ENCODE results near the gene CLN6. TPM values are rescaled to one million over a fixed set of nuclear protein-coding genes. Genes with fewer than 3 reads are reported as not detected.
"Not testable (repeated sequence)": the region's sequence is repeated elsewhere in the genome, so short reads cannot be mapped to it uniquely, and the experiment has no call there.

The CLN6 gene
- total and polyA plus RNA-seq, 12 donors = 5.8 to 14.2 (median 9.0) TPM

DNA sequence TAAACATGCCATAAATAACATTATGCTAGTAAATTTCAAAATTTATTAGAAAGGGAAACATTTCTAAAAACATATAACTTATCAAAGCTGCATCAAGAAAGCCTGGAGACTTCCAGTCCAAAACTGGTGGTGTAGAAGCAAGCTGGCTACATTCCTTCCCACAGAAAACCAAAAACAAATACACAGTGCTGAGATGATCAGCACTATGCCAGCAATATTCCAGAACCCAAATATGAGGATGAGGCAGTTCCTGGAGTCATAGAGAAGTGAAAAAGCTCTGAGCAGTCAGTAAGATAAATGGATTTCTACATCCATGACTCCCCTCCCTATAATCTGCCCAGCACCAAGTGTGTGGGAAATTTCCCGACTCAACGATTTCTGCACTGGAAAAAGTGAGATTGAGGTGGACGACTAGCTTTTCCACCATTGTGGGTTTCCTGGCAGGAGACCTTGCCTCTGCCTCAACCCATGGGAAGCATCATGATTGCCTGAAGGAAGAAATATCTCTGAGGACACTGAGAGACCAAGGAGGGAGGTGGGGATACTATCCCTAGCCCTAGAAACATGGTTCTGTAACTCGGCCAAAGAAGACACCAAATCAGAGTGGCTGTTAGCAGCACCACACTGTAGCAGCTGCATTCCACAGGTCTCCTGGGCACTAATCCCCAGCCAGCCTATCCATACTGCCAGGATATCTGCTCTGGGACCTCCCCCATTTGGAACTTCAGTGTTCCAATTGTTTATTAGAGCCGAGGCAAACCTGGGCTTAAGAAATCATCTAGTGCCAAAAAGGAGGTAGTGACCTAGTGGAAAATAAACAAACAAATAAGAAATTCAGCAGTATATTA, 11.8 kb upstream of the CLN6 start:
- intact Hi-C loops (cut with DNase I) = loop anchor here in 1 of 10 donors (10.0 kb wide), 1 partner anchor 283 kb away; no protein-coding TSS in a partner anchor

DNA sequence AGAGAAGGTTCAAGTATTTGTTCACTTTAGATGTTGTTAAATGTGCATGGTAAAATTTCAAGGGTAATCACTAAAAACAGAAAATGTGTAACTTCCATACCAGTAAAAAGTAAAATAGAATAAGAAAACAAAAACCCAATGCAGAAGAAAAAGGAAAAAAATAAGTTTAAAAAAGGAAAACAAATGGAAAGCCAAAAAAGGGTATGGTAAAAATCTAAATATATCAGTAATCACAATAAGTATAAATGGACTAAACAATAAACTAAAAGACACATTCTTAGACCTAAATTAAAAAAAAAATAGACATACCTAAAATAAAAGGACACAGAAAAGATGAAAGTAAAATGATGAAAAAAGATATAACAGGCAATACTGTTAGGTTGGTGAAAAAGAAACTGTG, 9.5 kb upstream of the CLN6 start:
- intact Hi-C loops (cut with DNase I) = no loop called here
- Histone ChIP-seq H3K27ac (no peak overlapping the region), H3K9me3 (peaks cover 0 to 25% (median 6%) of the 10 kb centered on the region in 11 donors), H3K27me3 (no peaks in the 10 kb centered on the region), H3K4me3 (no peak overlapping the region), H3K36me3 (no peaks in the 10 kb centered on the region), H3K4me1 (no peaks in the 10 kb centered on the region)
- TF ChIP-seq, protein P1, sequence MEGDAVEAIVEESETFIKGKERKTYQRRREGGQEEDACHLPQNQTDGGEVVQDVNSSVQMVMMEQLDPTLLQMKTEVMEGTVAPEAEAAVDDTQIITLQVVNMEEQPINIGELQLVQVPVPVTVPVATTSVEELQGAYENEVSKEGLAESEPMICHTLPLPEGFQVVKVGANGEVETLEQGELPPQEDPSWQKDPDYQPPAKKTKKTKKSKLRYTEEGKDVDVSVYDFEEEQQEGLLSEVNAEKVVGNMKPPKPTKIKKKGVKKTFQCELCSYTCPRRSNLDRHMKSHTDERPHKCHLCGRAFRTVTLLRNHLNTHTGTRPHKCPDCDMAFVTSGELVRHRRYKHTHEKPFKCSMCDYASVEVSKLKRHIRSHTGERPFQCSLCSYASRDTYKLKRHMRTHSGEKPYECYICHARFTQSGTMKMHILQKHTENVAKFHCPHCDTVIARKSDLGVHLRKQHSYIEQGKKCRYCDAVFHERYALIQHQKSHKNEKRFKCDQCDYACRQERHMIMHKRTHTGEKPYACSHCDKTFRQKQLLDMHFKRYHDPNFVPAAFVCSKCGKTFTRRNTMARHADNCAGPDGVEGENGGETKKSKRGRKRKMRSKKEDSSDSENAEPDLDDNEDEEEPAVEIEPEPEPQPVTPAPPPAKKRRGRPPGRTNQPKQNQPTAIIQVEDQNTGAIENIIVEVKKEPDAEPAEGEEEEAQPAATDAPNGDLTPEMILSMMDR (IDR thresholded peaks at IDR 0.05) = no peak
- ATAC-seq = no peak
- DNase-seq = no peak

More for the DNA sequence above, 11.8 kb upstream of the CLN6 start:
- no peaks in the 10 kb centered on the region for H3K27me3 ChIP-seq
- H3K4me3 ChIP-seq = no peak overlapping the region
- ATAC-seq (no peak), DNase-seq (no peak)
- peaks cover 0 to 39% (median 13%) of the 10 kb centered on the region in 11 donors for H3K9me3 ChIP-seq
- 69 to 71% methylated on average over 5 of the region's 5 CpGs for WGBS, 2 donors
- no peak overlapping the region for H3K27ac ChIP-seq
- TF ChIP-seq, protein P1 (IDR thresholded peaks at IDR 0.05) = no peak
- H3K36me3 ChIP-seq = no peaks in the 10 kb centered on the region
- no peaks in the 10 kb centered on the region for H3K4me1 ChIP-seq

DNA sequence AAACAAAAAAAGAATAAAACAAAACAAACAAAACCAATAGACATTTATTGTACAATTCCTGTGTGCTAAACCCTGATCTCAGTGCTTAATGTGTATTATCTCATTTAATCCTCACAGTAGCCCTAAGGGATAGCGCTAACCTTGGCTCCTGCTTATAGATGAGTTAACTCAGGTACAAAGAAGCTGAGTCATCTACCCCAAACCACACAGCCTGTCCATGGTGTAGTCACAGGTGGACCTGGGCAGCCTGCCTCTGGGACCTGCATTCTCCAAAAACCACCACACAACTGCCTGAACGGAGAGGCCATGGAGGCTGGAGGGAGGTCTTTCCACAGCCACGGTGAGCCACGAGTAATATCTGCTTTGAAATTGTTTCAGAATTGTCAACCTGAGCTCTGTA, 5.5 kb upstream of the CLN6 start:
- WGBS, 2 donors = 91% methylated on average over 4 of the region's 4 CpGs

DNA sequence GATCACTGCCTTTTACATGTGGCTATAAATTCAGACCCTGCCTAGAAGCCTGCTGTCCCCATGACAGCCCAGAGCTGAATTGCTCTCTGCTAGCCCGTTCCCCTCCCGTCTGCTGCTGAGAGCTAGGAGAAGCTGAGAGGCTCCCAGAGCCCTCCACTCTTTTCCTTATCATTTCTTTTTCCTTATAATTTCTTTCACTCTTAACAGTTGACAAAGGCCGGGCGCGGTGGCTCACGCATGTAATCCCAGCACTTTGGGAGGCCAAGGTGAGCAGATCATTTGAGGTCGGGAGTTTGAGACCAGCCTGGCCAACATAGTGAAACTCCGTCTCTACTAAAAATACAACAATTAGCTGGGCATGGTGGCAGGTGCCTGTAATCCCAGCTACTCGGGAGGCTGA, 5.0 kb upstream of the CLN6 start:
- H3K9me3 ChIP-seq; H3K4me3 ChIP-seq; H3K36me3 ChIP-seq; H3K27me3 ChIP-seq; intact Hi-C loops (cut with DNase I); DNase-seq; H3K27ac ChIP-seq; ATAC-seq: not testable (repeated sequence)
- 91 to 92% methylated on average over 9 of the region's 9 CpGs for WGBS, 2 donors
- peaks cover 0 to 21% (median 5%) of the 10 kb centered on the region in 9 donors for H3K4me1 ChIP-seq

More for the DNA sequence above, 5.5 kb upstream of the CLN6 start:
- Histone ChIP-seq H3K9me3 (no peaks in the 10 kb centered on the region), H3K27ac (no peak overlapping the region), H3K4me3 (no peak overlapping the region), H3K36me3 (no peaks in the 10 kb centered on the region), H3K27me3 (no peaks in the 10 kb centered on the region), H3K4me1 (peaks cover 0 to 18% (median 3%) of the 10 kb centered on the region in 9 donors)
- DNase-seq (no peak), ATAC-seq (no peak)
- intact Hi-C loops (cut with DNase I) = no loop called here
- TF ChIP-seq, protein P1 (IDR thresholded peaks at IDR 0.05) = no peak

DNA sequence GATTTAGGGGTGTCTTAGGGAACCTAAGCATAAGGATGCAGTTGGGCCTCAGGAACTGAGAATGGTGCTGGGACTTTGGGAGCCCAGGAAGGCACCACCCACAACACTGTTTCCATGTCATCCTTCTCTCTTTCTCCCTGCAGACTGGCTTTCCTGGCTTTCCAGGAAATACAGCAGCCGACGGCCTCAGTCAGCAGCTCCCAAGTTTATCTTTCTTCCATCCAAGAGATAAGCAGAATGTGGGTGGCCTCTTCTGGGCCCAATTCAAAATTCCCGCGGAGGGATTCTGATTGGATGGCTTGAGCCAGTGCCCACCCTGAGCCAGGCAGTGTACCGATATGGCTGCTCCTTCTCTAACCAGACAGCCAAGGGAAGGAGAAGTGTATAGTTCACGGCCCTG, 4.5 kb upstream of the CLN6 start:
- H3K9me3 ChIP-seq = no peaks in the 10 kb centered on the region
- TF ChIP-seq, protein P1 (IDR thresholded peaks at IDR 0.05) = no peak
- no peaks in the 10 kb centered on the region for H3K36me3 ChIP-seq
- DNase-seq = no peak
- H3K27ac ChIP-seq = no peak overlapping the region
- H3K4me3 ChIP-seq = no peak overlapping the region
- 53 to 62% methylated on average over 6 of the region's 6 CpGs for WGBS, 2 donors
- peaks cover 0 to 21% (median 6%) of the 10 kb centered on the region in 9 donors for H3K4me1 ChIP-seq
- intact Hi-C loops (cut with DNase I) = no loop called here
- no peaks in the 10 kb centered on the region for H3K27me3 ChIP-seq
- no peak for ATAC-seq

Data from heart right ventricle (tissue), 16 donors.